Measurements from ENCODE around the gene TMEM128. TPM values are rescaled to one million over a fixed set of nuclear protein-coding genes. Genes with fewer than 3 reads are reported as not detected.
A peak's percentile ranks its signal among the peaks of the same experiment; 100 is the strongest.

The TMEM128 gene
- total and polyA plus RNA-seq, 2 of the 13 experiments (the other 11 are each of a cell fraction or from before 2014, with no cell fraction given) = 19.4 to 27.9 TPM

DNA sequence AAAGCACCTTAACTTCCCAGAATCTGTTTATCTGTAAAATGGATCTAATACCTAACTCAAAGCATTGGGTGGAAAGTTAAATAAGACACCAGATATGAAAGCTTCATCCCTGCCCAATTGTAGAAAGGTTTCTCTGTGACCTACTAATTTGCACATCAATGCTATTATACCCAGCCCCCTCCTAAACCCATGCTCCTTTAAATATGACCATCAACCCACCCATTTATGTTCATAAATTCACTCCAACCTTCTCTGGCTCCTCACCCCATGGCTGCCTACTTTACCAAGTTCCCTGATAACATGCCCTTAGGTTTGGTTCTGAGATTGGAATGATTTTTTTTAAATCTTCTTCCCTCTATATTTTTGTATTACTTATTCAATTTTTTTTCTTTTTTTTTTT lies 40.1 kb upstream of the TMEM128 start (continued):
- TF ChIP-seq, protein P1, sequence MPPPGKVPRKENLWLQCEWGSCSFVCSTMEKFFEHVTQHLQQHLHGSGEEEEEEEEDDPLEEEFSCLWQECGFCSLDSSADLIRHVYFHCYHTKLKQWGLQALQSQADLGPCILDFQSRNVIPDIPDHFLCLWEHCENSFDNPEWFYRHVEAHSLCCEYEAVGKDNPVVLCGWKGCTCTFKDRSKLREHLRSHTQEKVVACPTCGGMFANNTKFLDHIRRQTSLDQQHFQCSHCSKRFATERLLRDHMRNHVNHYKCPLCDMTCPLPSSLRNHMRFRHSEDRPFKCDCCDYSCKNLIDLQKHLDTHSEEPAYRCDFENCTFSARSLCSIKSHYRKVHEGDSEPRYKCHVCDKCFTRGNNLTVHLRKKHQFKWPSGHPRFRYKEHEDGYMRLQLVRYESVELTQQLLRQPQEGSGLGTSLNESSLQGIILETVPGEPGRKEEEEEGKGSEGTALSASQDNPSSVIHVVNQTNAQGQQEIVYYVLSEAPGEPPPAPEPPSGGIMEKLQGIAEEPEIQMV (CRISPR knock-in tag; IDR thresholded peaks at IDR 0.05; ENCODE audit: low read depth) = no peak
- TF ChIP-seq ZNF660 (CRISPR knock-in tag; IDR thresholded peaks at IDR 0.05; ENCODE audit: borderline replicate concordance, low read depth) (no peak), ZNF333 (CRISPR knock-in tag; IDR thresholded peaks at IDR 0.05; ENCODE audit: borderline replicate concordance) (no peak)

- Histone ChIP-seq H2AFZ (ENCODE audit: low read length) (no peak overlapping the region), H3K9ac (ENCODE audit: insufficient read depth, low read depth, low read length) (no peak overlapping the region), H4K20me1 (ENCODE audit: insufficient read depth, low read length) (peaks cover 3% of the 10 kb centered on the region; the same call in 1 of the 2 replicates), H3K79me2 (ENCODE audit: insufficient read depth, low read length) (peaks cover 50% of the 10 kb centered on the region), H3K9me3 (ENCODE audit: low read length) (no peaks in the 10 kb centered on the region), H3K4me3 (replicated peaks in 1 of 3; ENCODE audit: insufficient read depth in 1 of 3, low read depth in 2 of 3, low read length in 3 of 3) (no peak overlapping the region), H3K4me1 (ENCODE audit: insufficient read depth, low read length) (peaks cover 44% of the 10 kb centered on the region), H3K27ac (ENCODE audit: extremely low read length, insufficient read depth, low read length) (peak overlapping the region; percentile 39), H3K4me2 (ENCODE audit: low read depth, low read length) (no peak overlapping the region), H3K36me3 (replicated peaks in 1 of 2; ENCODE audit: control insufficient read depth in 1 of 2, insufficient read depth in 2 of 2, low read length in 2 of 2) (peaks cover 18 to 63% of the 10 kb centered on the region in 2 experiments), H3K27me3 (ENCODE audit: control insufficient read depth in 1 of 2, insufficient read depth in 2 of 2, low read length in 2 of 2) (no peaks in the 10 kb centered on the region; a peak in 1 of 5 replicates)
- DNase-seq (ENCODE audit: low spot score) (peak; percentile 67), FAIRE-seq (peak; percentile 68), ATAC-seq (peak; percentile 42)
- ChIA-PET POLR2A (interaction anchor here (0.6 to 1.7 kb wide), 3 partner anchors 25 to 37 kb away, joined by 3 read pairs; partner anchors contain the start of gene TMEM128), CTCF (ENCODE audit: low intra/inter-chr PET ratio, low total read pairs) (no interaction called here)
- BruUV-seq (replicated peaks) = no TSS peak
- in situ Hi-C loops (cut with HindIII; ENCODE audit: extremely low pct_ligation_motif_present, low pct_unique_long_range_greater_than_20kb) (no loop called here), intact Hi-C loops (cut with micrococcal nuclease; ENCODE audit: unreplicated experiment) (no loop called here)
- WGBS (ENCODE audit: low lambda C conversion rate) = 73% methylated on average over 11 of the region's 11 CpGs
- TF ChIP-seq ZKSCAN1 (IDR thresholded peaks at IDR 0.05; ENCODE audit: low read length) (no peak), ATAD3A (CRISPR knock-in tag; IDR thresholded peaks at IDR 0.05) (no peak), SALL1 (CRISPR knock-in tag; IDR thresholded peaks at IDR 0.05) (0 out of 2 replicates have a peak, but pooled peaks have one; percentile 16), SETDB1 (CRISPR knock-in tag; IDR thresholded peaks at IDR 0.05; ENCODE audit: borderline replicate concordance) (no peak), ARID5B (CRISPR knock-in tag; IDR thresholded peaks at IDR 0.05) (peak; percentile 44; the same call in 1 of the 2 replicates), ZBTB38 (CRISPR knock-in tag; IDR thresholded peaks at IDR 0.05) (0 out of 2 replicates have a peak, but pooled peaks have one; percentile 25), EP300 (IDR thresholded peaks at IDR 0.05; ENCODE audit: low read depth in 2 of 2, low read length in 2 of 2) (peak in 1 of 2 experiments; percentile 25; a peak in 1 of 4 replicates), EP300 (CRISPR knock-in tag; IDR thresholded peaks at IDR 0.05; ENCODE audit: borderline replicate concordance) (no peak), NR2F6 (IDR thresholded peaks at IDR 0.05) (peak; percentile 37; the same call in 1 of the 2 replicates), NR2F6 (CRISPR knock-in tag; IDR thresholded peaks at IDR 0.05) (no peak), TEAD2 (CRISPR knock-in tag; IDR thresholded peaks at IDR 0.05) (no peak), HDAC2 (CRISPR knock-in tag; IDR thresholded peaks at IDR 0.05) (0 out of 2 replicates have a peak, but pooled peaks have one; percentile 13), SOX13 (IDR thresholded peaks at IDR 0.05) (no peak), SOX13 (CRISPR knock-in tag; conservative IDR thresholded peaks at IDR 0.05 in 1 of 2, IDR thresholded peaks at IDR 0.05 in 1 of 2) (peak in 1 of 2 experiments; percentile 35; a peak in 1 of 4 replicates)
These were observed 37.0 kb upstream of the TMEM128 start for GRCh38 chr4:4284827-4285618.

Measured in HepG2 (cell line).